ENCODE data around the gene FGD4.

- no peak for TF ChIP-seq CTCF (IDR thresholded peaks at IDR 0.05)
- TF ChIP-seq POLR2AphosphoS5 (IDR thresholded peaks at IDR 0.05), result peak in 1 of 3 donors; percentile 49
Measured at GRCh38 chr12:32437095-32437515, 37.7 kb downstream of the FGD4 start.
